Left ventricle myocardium inferior (tissue), 1 donor: ENCODE data around the gene LRP2. TPM values are rescaled to one million over a fixed set of nuclear protein-coding genes. Genes with fewer than 3 reads are reported as not detected.
"Not testable (repeated sequence)": the region's sequence is repeated elsewhere in the genome, so short reads cannot be mapped to it uniquely, and the experiment has no call there.

ENCODE experiments used
- DNase-seq: peaks from one replicate; pipeline ENCODE4 v3.0.0-alpha.2; 2020
- H3K27ac ChIP-seq: fragments of 200-600 bp; replicated peaks from 2 replicates; pipeline ENCODE4 v1.8.0; 2021
- H3K27me3 ChIP-seq: fragments of 200-600 bp; 2 replicates; pipeline ENCODE4 v1.8.0; 2021; ENCODE audit warnings: low read depth
- H3K36me3 ChIP-seq: fragments of 200-600 bp; 2 replicates; pipeline ENCODE4 v1.8.0; 2021
- H3K4me1 ChIP-seq: fragments of 200-600 bp; 2 replicates; pipeline ENCODE4 v1.8.0; 2021
- H3K4me3 ChIP-seq: fragments of 200-600 bp; 2 replicates; pipeline ENCODE4 v1.8.0; 2021; ENCODE audit warnings: mild to moderate bottlenecking, moderate library complexity
- H3K9me3 ChIP-seq: fragments of 200-600 bp; replicated peaks from 2 replicates; pipeline ENCODE4 v1.8.0; 2021
- CTCF ChIP-seq: fragments of 200-600 bp; IDR thresholded peaks from 2 replicates; pipeline ENCODE4 v1.8.0; 2021; ENCODE audit warnings: antibody characterized with exemption, mild to moderate bottlenecking, borderline replicate concordance
- intact Hi-C: fragments of 100-400 bp; cut with micrococcal nuclease; formaldehyde crosslinking; loops from one replicate; pipeline ENCODE4 v1.11.0; 2022
- long read RNA-seq: library from polyadenylated mRNA; unstranded; transcript quantifications from one replicate; pipeline ENCODE4 v2.0.0, GENCODE V29; 2021
- total RNA-seq: library from RNA; stranded (reverse); fragmentation: NEBNext Ultra II Directional; extraction: Animal tissue kit (Norgen Biotek cat#: 25700); gene quantifications from one replicate; pipeline ENCODE4 v1.2.1, GENCODE V29; 2021
- donor health status: DM: no; HTN: yes; CAD: no; lungs with severe emphysema.

The LRP2 gene
- 0.05 TPM for total RNA-seq
- long read RNA-seq = 0 reads

GRCh38 chr2:169362118-169362893 lies at the start of gene LRP2:
Gene LRP2 (minus strand): TSS chr2:169362534. CDS start chr2:169362399, 135 bp downstream.
- no peak for TF ChIP-seq CTCF
- H3K4me1 ChIP-seq = peaks cover 38% of the 10 kb centered on the region
- no peaks in the 10 kb centered on the region for H3K9me3 ChIP-seq
- no peak within 1 kb of the TSS for H3K27ac ChIP-seq
- no peaks in the 10 kb centered on the region for H3K36me3 ChIP-seq
- DNase-seq = no peak
- peaks cover 71% of the 10 kb centered on the region for H3K27me3 ChIP-seq
- intact Hi-C loops = no loop called here
- H3K4me3 ChIP-seq = peak within 1 kb of the TSS; percentile 68

DNA sequence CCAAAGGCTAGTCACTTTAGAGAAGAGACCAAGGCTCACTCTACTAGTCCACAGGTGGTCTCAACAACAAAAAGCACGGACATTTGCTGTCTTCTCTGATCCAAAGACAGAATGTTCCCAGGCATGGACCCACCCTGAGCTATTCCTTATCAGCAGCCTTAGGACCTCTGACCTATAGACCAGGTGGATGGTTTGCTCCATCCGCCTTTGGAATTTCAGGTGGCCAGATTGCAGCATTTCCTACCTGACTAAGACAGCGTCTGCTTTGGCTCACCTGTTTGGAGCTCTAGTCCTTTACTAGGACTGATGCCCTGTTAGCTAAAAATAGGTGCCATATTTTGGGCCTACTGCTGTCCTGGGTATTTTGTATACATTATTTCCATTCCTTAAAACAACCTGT lies 44.6 kb upstream of the LRP2 start:
- no peak for TF ChIP-seq CTCF
- H3K4me1 ChIP-seq = no peaks in the 10 kb centered on the region
- intact Hi-C loops = no loop called here
- H3K27me3 ChIP-seq = no peaks in the 10 kb centered on the region
- H3K36me3 ChIP-seq = no peaks in the 10 kb centered on the region
- no peaks in the 10 kb centered on the region for H3K9me3 ChIP-seq
- no peak overlapping the region for H3K4me3 ChIP-seq
- H3K27ac ChIP-seq = no peak overlapping the region
- no peak for DNase-seq

DNA sequence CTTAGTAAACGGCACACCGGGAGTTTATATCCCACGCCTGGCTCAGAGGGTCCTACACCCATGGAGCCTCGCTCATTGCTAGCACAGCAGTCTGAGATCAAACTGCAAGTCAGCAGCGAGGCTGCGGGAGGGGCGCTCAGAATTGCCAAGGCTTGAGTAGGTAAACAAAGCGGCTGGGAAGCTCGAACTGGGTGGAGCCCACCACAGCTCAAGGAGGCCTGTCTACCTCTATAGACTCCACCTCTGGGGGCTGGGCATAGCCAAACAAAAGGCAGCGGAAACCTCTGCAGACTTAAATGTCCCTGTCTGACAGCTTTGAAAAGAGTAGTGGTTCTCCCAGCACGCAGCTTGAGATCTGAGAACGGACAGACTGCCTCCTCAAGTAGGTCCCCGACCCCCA lies 37.2 kb upstream of the LRP2 start:
- H3K4me3 ChIP-seq, H3K27me3 ChIP-seq, H3K27ac ChIP-seq, H3K9me3 ChIP-seq, H3K36me3 ChIP-seq, H3K4me1 ChIP-seq, intact Hi-C loops, DNase-seq: not testable (repeated sequence)

- peak; percentile 43 for TF ChIP-seq CTCF
- Histone ChIP-seq H3K4me3 (no peak overlapping the region), H3K36me3 (no peaks in the 10 kb centered on the region), H3K27me3 (peaks cover 13% of the 10 kb centered on the region), H3K4me1 (no peaks in the 10 kb centered on the region), H3K9me3 (no peaks in the 10 kb centered on the region), H3K27ac (no peak overlapping the region)
- intact Hi-C loops = no loop called here
- DNase-seq = no peak
Measured at GRCh38 chr2:169397697-169398096, 35.4 kb upstream of the LRP2 start.

DNA sequence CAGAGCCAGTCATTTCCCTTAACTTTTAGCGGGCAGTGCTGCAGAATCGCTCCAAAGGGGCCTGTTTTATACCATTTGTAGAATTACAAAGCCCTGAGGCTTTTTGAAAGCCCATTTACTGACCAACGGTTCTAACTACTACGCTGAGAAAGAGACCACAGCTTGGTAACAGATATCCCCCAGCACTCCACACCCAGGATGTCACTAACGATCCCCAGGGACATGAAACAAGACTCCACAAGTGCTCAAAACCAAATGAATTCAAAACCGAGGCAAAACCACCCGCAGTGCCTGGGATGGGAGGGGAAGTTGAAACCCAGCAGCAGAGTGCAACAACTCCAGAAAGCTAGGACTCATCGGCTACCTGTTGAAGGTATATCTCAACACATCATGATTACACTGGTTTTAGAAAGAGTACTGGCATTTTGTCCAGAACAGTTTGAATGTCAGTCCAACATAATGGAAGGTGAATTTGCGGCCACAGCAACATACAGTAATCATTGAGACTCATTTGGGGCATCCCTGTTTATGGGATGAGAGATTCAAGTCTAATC lies 33.6 kb upstream of the LRP2 start:
- Histone ChIP-seq H3K4me3 (no peak overlapping the region), H3K4me1 (no peaks in the 10 kb centered on the region), H3K27me3 (peaks cover 28% of the 10 kb centered on the region), H3K9me3 (no peaks in the 10 kb centered on the region), H3K36me3 (no peaks in the 10 kb centered on the region), H3K27ac (no peak overlapping the region)
- DNase-seq = no peak
- no peak for TF ChIP-seq CTCF
- intact Hi-C loops = no loop called here

- no peak for TF ChIP-seq CTCF
- H3K4me3 ChIP-seq = no peak overlapping the region
Measured at GRCh38 chr2:169393068-169393590, 30.8 kb upstream of the LRP2 start.

More at GRCh38 chr2:169393068-169393590, 30.8 kb upstream of the LRP2 start:
- peaks cover 48% of the 10 kb centered on the region for H3K27me3 ChIP-seq
- H3K9me3 ChIP-seq = no peaks in the 10 kb centered on the region
- no peak for DNase-seq
- H3K27ac ChIP-seq = no peak overlapping the region
- intact Hi-C loops = no loop called here
- no peaks in the 10 kb centered on the region for H3K4me1 ChIP-seq
- H3K36me3 ChIP-seq = no peaks in the 10 kb centered on the region
